ENCODE data around the gene BCAR3. TPM values are rescaled to one million over a fixed set of nuclear protein-coding genes. Genes with fewer than 3 reads are reported as not detected.
"Not testable (repeated sequence)": the region's sequence is repeated elsewhere in the genome, so short reads cannot be mapped to it uniquely, and the experiment has no call there.

The BCAR3 gene
- total and polyA plus RNA-seq, 7 experiments from 2014 or later = 0.22 to 1.7 (median 0.84) TPM

GRCh38 chr1:93593854-93594602 is 87.6 kb downstream of the BCAR3 start:
- peaks cover 3 to 19% (median 10%) of the 10 kb centered on the region in 7 donors for H3K4me1 Mint-ChIP-seq
- Histone ChIP-seq H3K9me3 (ENCODE audit: control insufficient read depth in 2 of 3, low read length in 3 of 3) (no peaks in the 10 kb centered on the region), H3K27me3 (ENCODE audit: control insufficient read depth in 2 of 2, insufficient read depth in 2 of 2, low read length in 2 of 2) (no peaks in the 10 kb centered on the region), H3K4me3 (ENCODE audit: low read length) (no peak overlapping the region), H3K27ac (ENCODE audit: low read depth, low read length) (no peak overlapping the region), H3K4me1 (ENCODE audit: control insufficient read depth in 2 of 2, insufficient read depth in 2 of 2, low read length in 2 of 2) (no peaks in the 10 kb centered on the region), H3K36me3 (ENCODE audit: control insufficient read depth in 2 of 3, insufficient read depth in 3 of 3, low read length in 3 of 3) (no peaks in the 10 kb centered on the region)
- peaks cover 0 to 35% (median 5%) of the 10 kb centered on the region in 5 donors for H3K27me3 Mint-ChIP-seq
- ChIA-PET CTCF (no interaction called here), POLR2A (no interaction called here)
- no peak for DNase-seq
- no peak for ATAC-seq
- intact Hi-C loops (cut with micrococcal nuclease) = no loop called here
- no peaks in the 10 kb centered on the region for H3K9me3 Mint-ChIP-seq
- H3K4me3 Mint-ChIP-seq = no peak overlapping the region
- H3K36me3 Mint-ChIP-seq = no peaks in the 10 kb centered on the region
- H3K27ac Mint-ChIP-seq = peak overlapping the region in 1 of 9 donors; percentile 3

DNA sequence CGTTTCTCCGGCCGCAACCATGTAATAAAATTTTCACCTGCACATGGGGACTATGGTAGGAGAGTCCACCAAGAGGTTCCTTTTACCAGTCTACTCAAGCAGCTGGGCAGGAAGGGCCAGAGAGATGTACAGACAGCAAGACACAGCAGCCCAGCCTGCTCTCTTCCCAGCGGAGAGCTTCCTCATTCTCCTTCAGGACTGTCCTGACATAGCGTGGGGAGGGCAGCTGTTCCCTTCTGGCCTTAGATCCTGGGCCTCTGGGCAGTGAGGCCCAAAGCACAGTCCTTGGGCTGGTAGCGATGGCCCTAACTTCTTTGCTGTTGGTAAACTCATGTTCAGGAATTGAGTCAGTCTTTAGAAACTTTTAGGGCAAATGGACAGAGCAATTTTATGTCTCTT is 89.1 kb downstream of the BCAR3 start:
- Mint-ChIP-seq H3K27me3 (peaks cover 0 to 33% (median 5%) of the 10 kb centered on the region in 5 donors), H3K27ac (no peak overlapping the region), H3K36me3 (no peaks in the 10 kb centered on the region), H3K9me3 (no peaks in the 10 kb centered on the region), H3K4me1 (peaks cover 5 to 19% (median 12%) of the 10 kb centered on the region in 7 donors), H3K4me3 (no peak overlapping the region)
- CTCF ChIA-PET = interaction anchor here (1.1 kb wide), 1 partner anchor 37 kb away, joined by 3 read pairs; no protein-coding TSS in a partner anchor
- Histone ChIP-seq H3K36me3 (ENCODE audit: control insufficient read depth in 2 of 3, insufficient read depth in 3 of 3, low read length in 3 of 3) (no peaks in the 10 kb centered on the region), H3K27me3 (ENCODE audit: control insufficient read depth in 2 of 2, insufficient read depth in 2 of 2, low read length in 2 of 2) (no peaks in the 10 kb centered on the region), H3K4me1 (ENCODE audit: control insufficient read depth in 2 of 2, insufficient read depth in 2 of 2, low read length in 2 of 2) (no peaks in the 10 kb centered on the region), H3K4me3 (ENCODE audit: low read length) (no peak overlapping the region), H3K27ac (ENCODE audit: low read depth, low read length) (no peak overlapping the region), H3K9me3 (ENCODE audit: control insufficient read depth in 2 of 3, low read length in 3 of 3) (no peaks in the 10 kb centered on the region)
- POLR2A ChIA-PET = interaction anchor here (0.6 kb wide), 1 partner anchor 188 kb away, joined by 3 read pairs; no protein-coding TSS in a partner anchor
- DNase-seq (no peak), ATAC-seq (no peak)
- intact Hi-C loops (cut with micrococcal nuclease) = no loop called here

DNA sequence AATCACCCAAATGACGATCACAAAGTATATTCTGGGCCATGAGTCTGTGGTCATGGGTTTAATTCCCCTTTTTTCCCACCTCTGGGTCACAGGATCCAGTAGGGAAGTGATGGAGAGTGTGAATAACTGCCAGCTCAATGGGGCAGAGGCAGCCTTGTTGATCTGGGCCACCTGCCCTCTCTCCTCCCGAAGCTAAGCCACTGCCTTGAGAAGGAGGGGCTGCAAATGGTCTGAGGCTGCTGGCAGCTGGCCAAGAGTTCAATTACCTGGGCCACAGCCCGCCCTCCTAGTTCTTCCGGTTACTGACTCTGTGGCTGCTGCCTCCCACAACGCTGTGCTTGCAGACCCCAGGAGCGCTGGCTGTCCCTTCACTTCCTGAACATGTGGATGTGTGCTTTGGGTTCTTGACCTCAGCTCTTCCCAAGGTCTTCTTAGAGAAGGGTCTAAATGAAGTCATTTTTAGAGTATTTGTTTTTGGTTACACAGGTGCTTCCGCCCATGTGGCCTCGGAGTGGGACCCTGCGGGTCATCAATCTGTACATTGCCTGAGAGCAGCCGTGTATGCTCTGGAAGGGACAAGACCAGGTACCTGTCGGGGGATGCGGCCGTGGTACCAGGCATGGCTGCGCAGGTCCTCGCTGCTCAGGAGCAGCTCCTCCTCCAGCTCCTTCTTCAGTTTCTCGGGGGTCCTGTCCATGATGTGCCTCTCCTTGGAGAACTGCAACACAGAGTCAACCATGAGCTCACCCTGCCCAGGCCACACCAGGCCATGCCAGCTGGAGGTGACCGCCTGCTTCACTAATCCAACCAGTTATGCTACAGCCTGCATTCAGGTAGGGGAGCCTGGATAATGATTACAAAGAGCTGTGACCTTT is 89.7 kb downstream of the BCAR3 start:
- H3K4me1 Mint-ChIP-seq = peaks cover 5 to 19% (median 12%) of the 10 kb centered on the region in 7 donors
- H3K4me1 ChIP-seq (ENCODE audit: control insufficient read depth in 2 of 2, insufficient read depth in 2 of 2, low read length in 2 of 2) = no peaks in the 10 kb centered on the region
- intact Hi-C loops (cut with micrococcal nuclease) = no loop called here
- CTCF ChIA-PET = interaction anchor here (1.1 kb wide), 1 partner anchor 37 kb away, joined by 3 read pairs; no protein-coding TSS in a partner anchor
- no peaks in the 10 kb centered on the region for H3K9me3 ChIP-seq (ENCODE audit: control insufficient read depth in 2 of 3, low read length in 3 of 3)
- POLR2A ChIA-PET = interaction anchor here (0.6 kb wide), 1 partner anchor 188 kb away, joined by 3 read pairs; no protein-coding TSS in a partner anchor
- H3K27me3 Mint-ChIP-seq = peaks cover 0 to 28% (median 5%) of the 10 kb centered on the region in 5 donors
- H3K27ac ChIP-seq (ENCODE audit: low read depth, low read length) = no peak overlapping the region
- no peak overlapping the region for H3K4me3 ChIP-seq (ENCODE audit: low read length)
- H3K27ac Mint-ChIP-seq = peak overlapping the region in 2 of 9 donors; percentile 10 to 26
- ATAC-seq (peak; percentile 40), DNase-seq (no peak)
- no peaks in the 10 kb centered on the region for H3K36me3 Mint-ChIP-seq
- H3K9me3 Mint-ChIP-seq = no peaks in the 10 kb centered on the region
- H3K27me3 ChIP-seq (ENCODE audit: control insufficient read depth in 2 of 2, insufficient read depth in 2 of 2, low read length in 2 of 2) = no peaks in the 10 kb centered on the region
- H3K4me3 Mint-ChIP-seq = peak overlapping the region in 6 of 10 donors; percentile 30 to 64 (median 52)
- no peaks in the 10 kb centered on the region for H3K36me3 ChIP-seq (ENCODE audit: control insufficient read depth in 2 of 3, insufficient read depth in 3 of 3, low read length in 3 of 3)

- Mint-ChIP-seq H3K4me1 (peaks cover 5 to 19% (median 12%) of the 10 kb centered on the region in 7 donors), H3K27me3 (peaks cover 0 to 22% (median 5%) of the 10 kb centered on the region in 5 donors), H3K27ac (peak overlapping the region in 2 of 9 donors; percentile 10 to 26)
- DNase-seq; intact Hi-C loops (cut with micrococcal nuclease); H3K36me3 Mint-ChIP-seq; H3K9me3 Mint-ChIP-seq; H3K36me3 ChIP-seq (ENCODE audit: control insufficient read depth in 2 of 3, insufficient read depth in 3 of 3, low read length in 3 of 3); H3K4me3 ChIP-seq (ENCODE audit: low read length); POLR2A ChIA-PET; H3K4me3 Mint-ChIP-seq; H3K4me1 ChIP-seq (ENCODE audit: control insufficient read depth in 2 of 2, insufficient read depth in 2 of 2, low read length in 2 of 2); H3K9me3 ChIP-seq (ENCODE audit: control insufficient read depth in 2 of 3, low read length in 3 of 3); H3K27me3 ChIP-seq (ENCODE audit: control insufficient read depth in 2 of 2, insufficient read depth in 2 of 2, low read length in 2 of 2); H3K27ac ChIP-seq (ENCODE audit: low read depth, low read length): not testable (repeated sequence)
- CTCF ChIA-PET = interaction anchor here (1.1 kb wide), 1 partner anchor 38 kb away, joined by 3 read pairs; no protein-coding TSS in a partner anchor
- peak; percentile 10 for ATAC-seq
Observed at GRCh38 chr1:93591291-93591675, 90.4 kb downstream of the BCAR3 start.

DNA sequence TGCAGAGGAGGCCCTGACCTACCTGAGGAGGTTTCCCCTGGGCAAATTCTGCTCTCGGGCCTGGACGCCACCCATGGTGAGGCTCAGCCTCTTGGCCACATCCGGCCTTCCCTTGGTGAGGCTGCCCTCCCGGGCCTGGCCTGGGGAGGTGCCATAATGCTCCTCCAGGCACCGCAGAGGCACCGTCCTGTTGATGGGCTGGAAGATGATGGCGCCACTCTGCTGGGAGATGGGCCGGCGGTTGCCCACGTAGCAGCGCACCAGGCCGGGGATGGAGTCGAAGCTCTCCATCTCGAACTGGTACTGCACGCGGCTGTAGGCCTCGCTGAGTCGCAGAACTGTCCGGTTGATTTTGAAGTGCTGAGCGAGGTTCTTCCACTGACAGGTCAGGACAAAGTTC is 92.7 kb downstream of the BCAR3 start:
- ATAC-seq (no peak), DNase-seq (no peak)
- Mint-ChIP-seq H3K27me3 (peaks cover 0 to 13% (median 5%) of the 10 kb centered on the region in 5 donors), H3K4me1 (peaks cover 5 to 19% (median 12%) of the 10 kb centered on the region in 7 donors), H3K36me3 (no peaks in the 10 kb centered on the region), H3K9me3 (no peaks in the 10 kb centered on the region), H3K27ac (no peak overlapping the region), H3K4me3 (no peak overlapping the region)
- no peaks in the 10 kb centered on the region for H3K27me3 ChIP-seq (ENCODE audit: control insufficient read depth in 2 of 2, insufficient read depth in 2 of 2, low read length in 2 of 2)
- intact Hi-C loops (cut with micrococcal nuclease) = no loop called here
- H3K36me3 ChIP-seq (ENCODE audit: control insufficient read depth in 2 of 3, insufficient read depth in 3 of 3, low read length in 3 of 3) = no peaks in the 10 kb centered on the region
- no peaks in the 10 kb centered on the region for H3K9me3 ChIP-seq (ENCODE audit: control insufficient read depth in 2 of 3, low read length in 3 of 3)
- no peaks in the 10 kb centered on the region for H3K4me1 ChIP-seq (ENCODE audit: control insufficient read depth in 2 of 2, insufficient read depth in 2 of 2, low read length in 2 of 2)
- no peak overlapping the region for H3K4me3 ChIP-seq (ENCODE audit: low read length)
- no peak overlapping the region for H3K27ac ChIP-seq (ENCODE audit: low read depth, low read length)
- POLR2A ChIA-PET = no interaction called here
- CTCF ChIA-PET = no interaction called here

DNA sequence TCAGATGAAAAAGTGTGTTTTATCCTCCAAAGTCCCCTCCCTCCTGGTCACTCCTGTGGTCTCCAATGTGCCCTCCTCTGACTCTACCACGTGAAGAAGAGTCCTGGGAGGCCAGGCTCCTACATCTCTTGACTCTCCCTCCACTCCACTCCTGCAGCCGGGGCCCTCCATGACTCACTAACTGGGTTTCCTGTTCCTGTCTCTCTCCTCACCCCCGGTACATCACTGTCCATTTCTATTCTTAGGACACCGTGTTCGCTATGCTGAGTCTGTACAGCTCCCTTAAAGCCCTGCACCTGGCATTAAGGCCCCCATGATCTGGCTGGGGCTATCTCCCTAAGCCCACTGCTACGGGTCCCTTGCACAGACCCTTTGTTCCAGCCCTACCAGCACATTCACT is 93.4 kb downstream of the BCAR3 start:
- ChIA-PET POLR2A (no interaction called here), CTCF (interaction anchor here (0.7 kb wide), 1 partner anchor 364 kb away, joined by 6 read pairs; no protein-coding TSS in a partner anchor)
- Mint-ChIP-seq H3K4me1 (peaks cover 5 to 19% (median 12%) of the 10 kb centered on the region in 7 donors), H3K36me3 (no peaks in the 10 kb centered on the region), H3K4me3 (no peak overlapping the region), H3K9me3 (no peaks in the 10 kb centered on the region), H3K27ac (no peak overlapping the region), H3K27me3 (peaks cover 0 to 13% (median 5%) of the 10 kb centered on the region in 5 donors)
- DNase-seq (no peak), ATAC-seq (peak; percentile 45)
- H3K27me3 ChIP-seq (ENCODE audit: control insufficient read depth in 2 of 2, insufficient read depth in 2 of 2, low read length in 2 of 2) = no peaks in the 10 kb centered on the region
- no peak overlapping the region for H3K4me3 ChIP-seq (ENCODE audit: low read length)
- H3K4me1 ChIP-seq (ENCODE audit: control insufficient read depth in 2 of 2, insufficient read depth in 2 of 2, low read length in 2 of 2) = no peaks in the 10 kb centered on the region
- no peak overlapping the region for H3K27ac ChIP-seq (ENCODE audit: low read depth, low read length)
- intact Hi-C loops (cut with micrococcal nuclease) = no loop called here
- H3K9me3 ChIP-seq (ENCODE audit: control insufficient read depth in 2 of 3, low read length in 3 of 3) = no peaks in the 10 kb centered on the region
- no peaks in the 10 kb centered on the region for H3K36me3 ChIP-seq (ENCODE audit: control insufficient read depth in 2 of 3, insufficient read depth in 3 of 3, low read length in 3 of 3)

All from naive thymus-derived CD4-positive, alpha-beta T cell (primary cell).